ENCODE results near the gene CRYBA4.
A peak's percentile ranks its signal among the peaks of the same experiment; 100 is the strongest.

Gene CRYBA4

GRCh38 chr22:26585104-26585790 is 36.5 kb upstream of the CRYBA4 start:
- H3K9ac ChIP-seq (ENCODE audit: low read length) = no peak overlapping the region
- peaks cover 3% of the 10 kb centered on the region; the same call in 1 of the 2 replicates for H3K9me3 ChIP-seq (ENCODE audit: control insufficient read depth, insufficient read depth, low read depth, low read length)
- no peak overlapping the region for H3K27ac ChIP-seq (ENCODE audit: low read depth, low read length)
- H3K4me1 ChIP-seq (ENCODE audit: control insufficient read depth, insufficient read depth, low read length) = peaks cover 40% of the 10 kb centered on the region
- peaks cover 22% of the 10 kb centered on the region for H3K36me3 ChIP-seq (ENCODE audit: control insufficient read depth, insufficient read depth, low read length)
- no peaks in the 10 kb centered on the region for H3K27me3 ChIP-seq (ENCODE audit: control insufficient read depth, insufficient read depth, low read length)
- H3K4me3 ChIP-seq (ENCODE audit: low read depth, low read length) = no peak overlapping the region

GRCh38 chr22:26586556-26587325 is 35.0 kb upstream of the CRYBA4 start:
- Histone ChIP-seq H3K9me3 (ENCODE audit: control insufficient read depth, insufficient read depth, low read depth, low read length) (peaks cover 3% of the 10 kb centered on the region; the same call in 1 of the 2 replicates), H3K27ac (ENCODE audit: low read depth, low read length) (no peak overlapping the region), H3K4me3 (ENCODE audit: low read depth, low read length) (peak overlapping the region; percentile 12; the same call in 1 of the 2 replicates), H3K36me3 (ENCODE audit: control insufficient read depth, insufficient read depth, low read length) (peaks cover 22% of the 10 kb centered on the region), H3K27me3 (ENCODE audit: control insufficient read depth, insufficient read depth, low read length) (no peaks in the 10 kb centered on the region), H3K9ac (ENCODE audit: low read length) (no peak overlapping the region), H3K4me1 (ENCODE audit: control insufficient read depth, insufficient read depth, low read length) (peaks cover 31% of the 10 kb centered on the region)

- Histone ChIP-seq H3K27me3 (ENCODE audit: control insufficient read depth, insufficient read depth, low read length) (no peaks in the 10 kb centered on the region), H3K4me3 (ENCODE audit: low read depth, low read length) (peak overlapping the region; percentile 85; the same call in 1 of the 2 replicates), H3K9me3 (ENCODE audit: control insufficient read depth, insufficient read depth, low read depth, low read length) (peaks cover 3% of the 10 kb centered on the region; the same call in 1 of the 2 replicates), H3K27ac (ENCODE audit: low read depth, low read length) (no peak overlapping the region), H3K36me3 (ENCODE audit: control insufficient read depth, insufficient read depth, low read length) (peaks cover 16% of the 10 kb centered on the region), H3K9ac (ENCODE audit: low read length) (no peak overlapping the region), H3K4me1 (ENCODE audit: control insufficient read depth, insufficient read depth, low read length) (peaks cover 31% of the 10 kb centered on the region)
Measured at GRCh38 chr22:26587991-26588613, 33.7 kb upstream of the CRYBA4 start.

GRCh38 chr22:26588729-26589366 is 32.9 kb upstream of the CRYBA4 start:
- peak overlapping the region; percentile 60; the same call in 1 of the 2 replicates for H3K27ac ChIP-seq (ENCODE audit: low read depth, low read length)
- peaks cover 31% of the 10 kb centered on the region for H3K4me1 ChIP-seq (ENCODE audit: control insufficient read depth, insufficient read depth, low read length)
- H3K9ac ChIP-seq (ENCODE audit: low read length) = peak overlapping the region; percentile 80
- peaks cover 3% of the 10 kb centered on the region; the same call in 1 of the 2 replicates for H3K9me3 ChIP-seq (ENCODE audit: control insufficient read depth, insufficient read depth, low read depth, low read length)
- peak overlapping the region; percentile 85 for H3K4me3 ChIP-seq (ENCODE audit: low read depth, low read length)
- peaks cover 16% of the 10 kb centered on the region for H3K36me3 ChIP-seq (ENCODE audit: control insufficient read depth, insufficient read depth, low read length)
- no peaks in the 10 kb centered on the region for H3K27me3 ChIP-seq (ENCODE audit: control insufficient read depth, insufficient read depth, low read length)

GRCh38 chr22:26589367-26589844 is 32.4 kb upstream of the CRYBA4 start:
- Histone ChIP-seq H3K9me3 (ENCODE audit: control insufficient read depth, insufficient read depth, low read depth, low read length) (peaks cover 3% of the 10 kb centered on the region; the same call in 1 of the 2 replicates), H3K9ac (ENCODE audit: low read length) (peak overlapping the region; percentile 80), H3K27me3 (ENCODE audit: control insufficient read depth, insufficient read depth, low read length) (no peaks in the 10 kb centered on the region), H3K36me3 (ENCODE audit: control insufficient read depth, insufficient read depth, low read length) (peaks cover 16% of the 10 kb centered on the region), H3K4me1 (ENCODE audit: control insufficient read depth, insufficient read depth, low read length) (peaks cover 31% of the 10 kb centered on the region), H3K4me3 (ENCODE audit: low read depth, low read length) (peak overlapping the region; percentile 85), H3K27ac (ENCODE audit: low read depth, low read length) (peak overlapping the region; percentile 60; the same call in 1 of the 2 replicates)

GRCh38 chr22:26589845-26590736 is 31.7 kb upstream of the CRYBA4 start, which contains the start of gene TPST2:
Gene TPST2 (minus strand): TSS chr22:26590132. CDS start chr22:26541630, 48,502 bp downstream.
- H3K27ac ChIP-seq (ENCODE audit: low read depth, low read length) = peak within 1 kb of the TSS; percentile 60; the same call in 1 of the 2 replicates
- H3K27me3 ChIP-seq (ENCODE audit: control insufficient read depth, insufficient read depth, low read length) = no peaks in the 10 kb centered on the region
- peak within 1 kb of the TSS; percentile 80 for H3K9ac ChIP-seq (ENCODE audit: low read length)
- peaks cover 3% of the 10 kb centered on the region; the same call in 1 of the 2 replicates for H3K9me3 ChIP-seq (ENCODE audit: control insufficient read depth, insufficient read depth, low read depth, low read length)
- peak within 1 kb of the TSS; percentile 85 for H3K4me3 ChIP-seq (ENCODE audit: low read depth, low read length)
- peaks cover 28% of the 10 kb centered on the region for H3K4me1 ChIP-seq (ENCODE audit: control insufficient read depth, insufficient read depth, low read length)
- H3K36me3 ChIP-seq (ENCODE audit: control insufficient read depth, insufficient read depth, low read length) = peaks cover 16% of the 10 kb centered on the region

- H3K36me3 ChIP-seq (ENCODE audit: control insufficient read depth, insufficient read depth, low read length) = peaks cover 10% of the 10 kb centered on the region
- H3K27me3 ChIP-seq (ENCODE audit: control insufficient read depth, insufficient read depth, low read length) = no peaks in the 10 kb centered on the region
- H3K9me3 ChIP-seq (ENCODE audit: control insufficient read depth, insufficient read depth, low read depth, low read length) = peaks cover 3% of the 10 kb centered on the region; the same call in 1 of the 2 replicates
- H3K9ac ChIP-seq (ENCODE audit: low read length) = no peak overlapping the region
- no peak overlapping the region for H3K4me3 ChIP-seq (ENCODE audit: low read depth, low read length)
- H3K4me1 ChIP-seq (ENCODE audit: control insufficient read depth, insufficient read depth, low read length) = peaks cover 16% of the 10 kb centered on the region
- no peak overlapping the region for H3K27ac ChIP-seq (ENCODE audit: low read depth, low read length)
Measured at GRCh38 chr22:26592421-26592891, 29.3 kb upstream of the CRYBA4 start.

- Histone ChIP-seq H3K27ac (ENCODE audit: low read depth, low read length) (no peak overlapping the region), H3K36me3 (ENCODE audit: control insufficient read depth, insufficient read depth, low read length) (0 out of 2 replicates have a peak, but pooled peaks cover under 1% of the 10 kb centered on the region), H3K9ac (ENCODE audit: low read length) (no peak overlapping the region), H3K9me3 (ENCODE audit: control insufficient read depth, insufficient read depth, low read depth, low read length) (no peaks in the 10 kb centered on the region), H3K4me3 (ENCODE audit: low read depth, low read length) (no peak overlapping the region), H3K27me3 (ENCODE audit: control insufficient read depth, insufficient read depth, low read length) (no peaks in the 10 kb centered on the region), H3K4me1 (ENCODE audit: control insufficient read depth, insufficient read depth, low read length) (peaks cover 12% of the 10 kb centered on the region)
Measured at GRCh38 chr22:26593763-26594162, 28.0 kb upstream of the CRYBA4 start.

- H3K9ac ChIP-seq (ENCODE audit: low read length) = no peak overlapping the region
Measured at GRCh38 chr22:26597026-26597425, 24.7 kb upstream of the CRYBA4 start.

More at GRCh38 chr22:26597026-26597425, 24.7 kb upstream of the CRYBA4 start:
- Histone ChIP-seq H3K36me3 (ENCODE audit: control insufficient read depth, insufficient read depth, low read length) (no peaks in the 10 kb centered on the region), H3K4me3 (ENCODE audit: low read depth, low read length) (no peak overlapping the region), H3K9me3 (ENCODE audit: control insufficient read depth, insufficient read depth, low read depth, low read length) (no peaks in the 10 kb centered on the region), H3K27me3 (ENCODE audit: control insufficient read depth, insufficient read depth, low read length) (no peaks in the 10 kb centered on the region), H3K27ac (ENCODE audit: low read depth, low read length) (no peak overlapping the region), H3K4me1 (ENCODE audit: control insufficient read depth, insufficient read depth, low read length) (peaks cover 15% of the 10 kb centered on the region; the same call in 1 of the 2 replicates)

Measured in HUES6 (cell line).